AG08395 (cell line): ENCODE data around the gene UPF1.

Experiments used
- DNase-seq: peaks from one replicate; pipeline ENCODE4 v3.0.0; 2012; ENCODE audit warnings: mixed read lengths, low spot score

The UPF1 gene

DNA sequence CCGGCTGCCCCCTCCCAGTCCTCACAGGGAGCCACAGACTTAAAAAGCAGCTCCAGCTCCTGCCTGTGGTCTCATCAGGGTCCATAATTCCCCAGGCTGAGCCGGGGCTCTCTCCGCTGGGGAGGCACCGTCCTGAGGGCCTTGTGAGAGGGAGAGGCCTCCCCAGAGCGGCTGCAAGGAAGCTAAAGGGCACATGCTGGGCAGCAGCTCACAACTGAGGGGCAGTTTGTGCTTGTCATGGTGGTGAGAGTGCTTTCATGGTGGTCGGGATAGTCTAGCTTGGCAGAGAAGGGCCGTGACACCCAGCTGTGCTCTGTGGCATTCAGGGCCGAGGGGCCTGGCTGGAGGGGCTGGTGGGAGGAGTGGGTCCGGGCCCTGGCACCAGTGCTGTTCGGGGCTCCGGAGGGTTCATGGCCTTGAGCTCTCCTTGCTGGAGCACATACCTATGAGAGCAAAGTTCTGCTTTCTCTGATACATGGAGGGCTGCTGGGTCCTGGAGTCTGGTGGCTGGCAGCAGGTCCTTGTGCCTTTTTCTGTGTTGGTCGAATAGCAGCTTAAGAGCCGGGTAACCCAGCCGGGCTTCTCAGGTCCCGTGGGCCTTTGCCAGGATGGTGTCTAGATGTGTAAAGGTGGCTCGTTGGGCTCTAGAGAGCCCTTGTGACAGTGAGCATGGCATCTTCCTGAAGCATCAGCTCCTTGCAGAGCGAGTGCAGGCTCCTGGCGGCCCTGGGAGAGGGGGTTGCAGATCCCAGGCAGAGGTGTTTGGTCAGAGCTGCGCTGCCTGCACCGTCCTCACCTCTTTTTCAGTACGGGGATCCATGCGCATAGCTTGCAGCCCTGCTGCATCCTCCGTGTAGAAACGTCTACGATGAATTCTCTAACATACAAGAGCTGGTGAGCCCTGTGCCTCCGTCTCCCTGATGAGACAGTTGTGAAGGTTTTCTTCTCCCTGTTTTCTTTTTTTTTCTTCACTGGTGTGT, 8.8 kb downstream of the UPF1 start:
- DNase-seq: no peak

DNA sequence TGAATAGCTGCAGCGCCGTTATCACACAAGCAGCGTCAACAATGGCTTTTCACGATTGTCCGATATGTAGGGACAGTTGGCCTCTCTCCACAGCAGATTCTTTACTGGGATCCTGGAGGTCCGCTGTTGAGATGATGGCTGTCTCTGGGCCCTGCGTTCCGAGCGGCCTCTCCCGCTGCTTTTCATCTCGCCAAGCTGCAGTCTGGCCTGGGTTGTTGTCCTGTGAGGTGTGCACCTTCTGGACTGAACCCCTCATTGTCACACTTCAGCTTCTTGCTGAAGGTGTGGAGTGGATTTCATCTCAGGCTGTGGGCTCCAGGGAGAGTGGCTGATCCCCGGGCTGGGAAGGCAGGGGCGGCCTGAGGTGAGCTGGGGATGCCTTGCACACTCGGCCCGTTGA, 9.6 kb downstream of the UPF1 start:
- DNase-seq: no peak

GRCh38 chr19:18842166-18842565, 10.4 kb downstream of the UPF1 start:
- no peak for DNase-seq

DNA sequence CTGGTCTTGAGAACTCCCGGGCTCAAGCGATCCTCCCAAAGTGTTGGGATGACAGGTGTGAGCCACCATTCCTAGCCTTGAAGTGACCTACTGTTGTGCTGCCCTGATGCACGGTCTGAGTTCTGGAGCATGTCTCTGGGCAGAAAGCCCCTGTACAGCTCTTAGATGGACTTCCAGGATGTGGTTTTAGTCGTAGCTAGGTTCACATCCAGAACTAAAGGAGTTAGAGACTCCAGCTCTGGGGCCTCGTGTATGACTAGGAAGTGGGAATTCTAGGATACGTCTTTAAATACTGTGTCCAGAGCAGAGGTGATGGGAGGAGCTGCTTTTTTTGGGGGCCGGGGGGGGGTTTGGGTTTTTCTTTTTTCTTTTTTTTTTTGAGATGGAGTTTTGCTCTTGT, 12.2 kb downstream of the UPF1 start:
- DNase-seq: no peak

DNA sequence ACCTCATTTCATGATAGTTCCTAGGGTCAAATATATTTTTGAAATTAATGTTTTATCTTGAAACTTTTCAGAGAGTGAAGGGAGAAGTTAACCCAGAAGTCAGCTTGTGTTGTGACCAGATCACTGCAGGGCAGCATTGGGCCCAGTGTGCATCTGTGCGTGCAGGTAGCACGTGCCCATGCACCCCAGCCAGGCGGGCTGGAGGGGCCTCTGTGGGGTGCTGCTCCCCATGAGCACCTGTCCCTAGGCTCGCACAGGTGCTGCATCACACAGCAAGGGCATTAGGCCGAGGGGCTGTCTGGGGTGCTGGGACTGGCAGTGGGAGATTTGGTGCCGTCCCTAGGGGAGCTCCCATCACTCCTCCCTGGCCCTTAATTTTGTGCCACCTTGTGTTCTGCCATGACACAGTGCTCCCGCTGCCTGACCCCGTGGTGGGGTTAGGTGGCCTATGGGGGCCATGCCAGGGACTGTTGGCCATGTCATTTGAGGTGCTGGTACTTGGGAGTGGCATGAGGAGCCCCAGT, 13.1 kb downstream of the UPF1 start:
- no peak for DNase-seq

DNA sequence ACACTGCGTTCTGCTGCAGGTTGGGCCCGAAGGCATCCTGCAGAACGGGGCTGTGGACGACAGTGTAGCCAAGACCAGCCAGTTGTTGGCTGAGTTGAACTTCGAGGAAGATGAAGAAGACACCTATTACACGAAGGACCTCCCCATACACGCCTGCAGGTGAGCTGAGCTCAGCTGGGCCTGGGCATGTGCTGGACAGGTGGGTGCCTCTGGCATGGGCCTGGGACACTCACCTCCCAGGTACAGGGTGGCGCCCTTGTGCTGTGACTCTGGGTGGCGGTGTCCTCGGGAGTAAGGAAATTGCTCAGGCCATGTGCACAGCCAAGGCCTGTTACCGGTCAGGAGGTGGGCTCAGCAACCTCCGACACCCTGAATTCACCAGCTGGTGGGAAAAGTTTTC, 14.2 kb downstream of the UPF1 start:
- DNase-seq: no peak

- peak; percentile 84 for DNase-seq
Measured at GRCh38 chr19:18846862-18847548, 15.2 kb downstream of the UPF1 start.

DNA sequence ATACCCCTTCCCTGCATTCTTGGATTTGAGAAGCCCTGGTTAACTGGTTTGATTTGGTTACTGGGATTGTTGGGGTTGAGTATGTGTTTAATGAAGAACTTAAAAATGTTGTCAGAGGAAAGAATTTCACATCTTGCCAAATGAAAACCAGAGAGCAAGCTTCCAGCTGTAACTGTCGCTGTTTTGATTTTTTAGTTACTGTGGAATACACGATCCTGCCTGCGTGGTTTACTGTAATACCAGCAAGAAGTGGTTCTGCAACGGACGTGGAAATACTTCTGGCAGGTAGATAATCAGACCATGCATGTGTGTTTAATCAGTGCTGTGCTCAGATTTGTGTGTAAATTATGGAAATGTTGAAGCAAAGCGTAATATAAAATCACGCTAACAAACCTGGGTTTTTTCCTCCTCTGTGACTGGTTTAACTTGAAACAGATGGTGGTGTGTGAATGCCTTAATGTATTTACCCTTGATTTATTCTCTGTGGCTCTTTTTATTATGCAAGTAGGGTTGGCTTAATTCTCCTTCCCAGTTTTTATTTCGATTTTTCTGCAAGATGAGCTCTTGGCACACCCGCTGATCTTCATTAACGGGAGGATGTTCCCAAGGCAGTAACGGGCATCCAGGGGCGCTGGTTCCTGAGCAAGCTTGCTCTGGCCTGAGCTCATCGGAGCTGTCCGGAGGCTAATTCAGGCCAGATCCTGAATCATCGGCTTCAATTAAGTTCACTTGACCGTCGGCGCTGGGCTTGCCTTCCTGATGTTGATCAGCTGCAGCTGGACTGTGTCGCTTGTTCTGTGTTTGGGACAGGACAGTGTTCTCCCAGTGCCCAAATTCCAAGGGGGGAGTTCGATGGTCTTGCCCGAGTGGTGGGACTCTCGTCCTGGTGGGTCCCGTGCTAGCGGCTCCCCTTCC, 16.0 kb downstream of the UPF1 start:
- peak; percentile 80 for DNase-seq

DNA sequence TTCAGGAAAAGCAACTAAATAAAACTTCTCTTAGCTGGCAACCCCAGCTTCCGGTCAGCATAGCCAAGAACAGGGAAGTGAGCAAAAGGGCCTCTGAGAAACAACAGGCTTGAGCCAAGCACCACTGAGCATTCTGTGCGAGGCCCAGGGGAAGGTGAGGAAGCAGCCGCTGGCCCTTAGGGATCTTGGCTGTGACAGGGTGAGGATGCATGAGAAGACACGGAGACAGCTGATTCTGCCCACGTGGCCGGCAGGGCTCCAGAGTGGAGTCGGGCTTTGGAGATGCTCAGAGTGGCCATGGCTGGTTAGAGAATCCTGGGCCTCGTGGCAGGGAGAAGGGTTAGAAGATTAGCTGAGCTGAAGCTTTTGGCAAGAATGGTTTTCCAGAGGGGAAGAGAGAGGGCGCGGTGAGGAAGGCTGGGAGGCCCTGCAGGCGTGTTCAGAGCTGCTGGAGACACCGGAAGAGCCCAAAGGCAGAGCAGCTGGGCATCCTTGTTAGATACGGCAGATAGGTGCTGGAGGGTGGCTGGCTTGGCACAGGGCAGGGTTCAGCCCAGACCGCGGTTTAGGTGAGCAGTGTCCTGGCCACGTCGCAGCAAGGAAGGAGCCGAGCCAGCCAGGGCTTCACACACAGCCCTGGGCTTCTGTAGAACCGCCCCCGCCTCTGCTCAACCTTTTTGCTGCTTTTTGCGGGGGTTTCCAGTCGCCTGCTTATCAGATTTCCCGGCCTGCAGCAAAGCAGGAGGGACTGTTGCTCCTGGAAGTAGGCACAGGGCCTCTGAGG, 17.3 kb downstream of the UPF1 start:
- DNase-seq: peak; percentile 80

DNA sequence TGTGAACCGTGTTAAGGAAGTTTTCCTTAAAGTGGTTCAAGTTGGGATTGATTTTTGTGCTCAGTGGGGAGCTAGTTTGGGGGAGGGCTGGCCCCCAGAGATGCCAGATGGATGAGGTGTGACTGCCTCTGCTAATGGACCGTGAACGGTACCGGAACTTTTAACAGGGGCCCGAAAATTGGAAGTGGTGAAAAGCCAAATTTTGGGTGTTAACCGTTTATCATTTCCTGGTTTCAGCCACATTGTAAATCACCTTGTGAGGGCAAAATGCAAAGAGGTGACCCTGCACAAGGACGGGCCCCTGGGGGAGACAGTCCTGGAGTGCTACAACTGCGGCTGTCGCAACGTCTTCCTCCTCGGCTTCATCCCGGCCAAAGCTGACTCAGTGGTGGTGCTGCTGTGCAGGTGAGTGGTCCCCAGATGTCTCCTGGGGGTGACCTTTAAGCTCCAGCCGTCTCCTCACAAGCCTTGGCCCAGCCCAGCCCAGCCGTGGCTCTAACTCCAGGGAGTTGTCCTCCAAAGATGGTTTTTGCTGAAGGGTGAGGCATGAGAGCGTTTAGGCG, 18.2 kb downstream of the UPF1 start:
- no peak for DNase-seq

DNA sequence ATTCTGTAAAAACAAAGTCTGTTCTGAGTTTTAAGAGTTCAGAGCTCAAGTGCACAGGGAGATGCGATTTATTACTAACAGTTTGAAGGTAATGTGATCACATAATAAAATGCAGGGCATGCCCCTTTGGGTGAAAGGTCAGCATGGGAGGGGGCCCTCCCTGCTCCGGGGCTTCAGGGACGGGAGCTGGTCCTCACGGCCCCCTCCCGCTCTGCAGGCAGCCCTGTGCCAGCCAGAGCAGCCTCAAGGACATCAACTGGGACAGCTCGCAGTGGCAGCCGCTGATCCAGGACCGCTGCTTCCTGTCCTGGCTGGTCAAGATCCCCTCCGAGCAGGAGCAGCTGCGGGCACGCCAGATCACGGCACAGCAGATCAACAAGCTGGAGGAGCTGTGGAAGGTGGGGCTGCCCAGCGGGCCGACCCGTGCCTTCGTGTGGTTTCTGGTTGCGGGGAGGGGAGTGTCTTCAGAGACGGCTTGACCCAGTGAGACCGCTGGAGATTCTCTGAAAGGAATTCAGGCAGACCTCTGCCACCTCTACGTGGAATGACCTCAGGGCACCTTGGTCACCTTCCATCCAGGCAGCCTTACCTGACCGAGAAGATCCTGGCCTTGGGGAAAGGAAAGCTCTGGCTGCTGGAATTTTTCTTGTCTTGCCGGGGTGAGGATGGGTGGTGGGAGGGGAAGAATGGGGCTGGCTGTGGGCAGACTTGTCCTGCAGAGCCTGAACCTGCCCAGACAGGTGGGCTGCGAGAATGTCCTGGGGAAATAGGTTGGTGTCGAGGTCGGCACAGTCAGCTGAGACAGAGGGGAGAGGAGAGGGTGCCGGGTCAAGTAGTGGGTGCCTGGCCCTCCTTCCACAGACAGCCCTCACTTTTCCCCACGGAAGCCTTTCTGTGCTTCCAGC, 19.0 kb downstream of the UPF1 start:
- no peak for DNase-seq

DNA sequence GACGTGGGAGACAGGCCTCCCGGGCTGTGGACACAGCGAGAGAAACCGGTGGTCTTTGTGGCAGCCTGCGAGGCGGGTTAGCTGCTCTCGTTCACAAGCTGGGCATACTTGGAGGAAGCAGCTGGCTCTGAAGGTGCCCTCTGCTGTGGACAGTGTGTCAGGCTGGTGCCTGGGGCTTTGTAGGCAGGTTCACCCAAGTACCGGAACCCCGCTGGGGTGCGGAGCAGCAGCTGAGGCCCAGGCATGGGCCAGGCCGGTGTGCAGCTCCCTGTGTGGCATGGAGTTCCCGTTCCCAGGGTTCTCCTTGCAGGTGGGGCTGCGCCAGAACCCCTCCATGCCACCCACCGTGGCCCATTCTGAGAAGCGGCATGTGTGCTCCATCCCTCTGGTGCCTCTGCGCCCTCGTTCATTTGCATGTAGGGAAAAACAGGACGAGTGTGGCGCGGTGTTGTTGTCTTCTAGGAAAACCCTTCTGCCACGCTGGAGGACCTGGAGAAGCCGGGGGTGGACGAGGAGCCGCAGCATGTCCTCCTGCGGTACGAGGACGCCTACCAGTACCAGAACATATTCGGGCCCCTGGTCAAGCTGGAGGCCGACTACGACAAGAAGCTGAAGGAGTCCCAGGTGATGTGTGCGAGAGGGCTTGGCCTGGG, 20.0 kb downstream of the UPF1 start:
- no peak for DNase-seq

DNA sequence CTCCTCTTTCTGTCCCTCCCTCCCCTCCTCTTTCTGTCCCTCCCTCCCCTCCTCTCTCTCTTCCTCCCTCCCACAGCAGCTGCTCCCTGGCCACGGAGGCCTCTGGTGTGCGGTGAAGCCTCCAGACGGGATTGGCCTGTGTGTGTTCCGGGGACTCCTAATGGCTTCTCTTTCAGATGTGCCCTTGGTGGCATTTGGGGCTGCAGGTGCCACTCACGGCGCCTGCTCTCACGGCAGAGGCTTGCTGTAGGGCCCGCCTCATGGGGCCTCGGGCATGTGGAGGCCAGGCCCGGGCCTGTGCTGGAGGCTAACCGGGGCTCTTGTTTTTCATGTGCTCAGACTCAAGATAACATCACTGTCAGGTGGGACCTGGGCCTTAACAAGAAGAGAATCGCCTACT, 20.9 kb downstream of the UPF1 start:
- DNase-seq: no peak

DNA sequence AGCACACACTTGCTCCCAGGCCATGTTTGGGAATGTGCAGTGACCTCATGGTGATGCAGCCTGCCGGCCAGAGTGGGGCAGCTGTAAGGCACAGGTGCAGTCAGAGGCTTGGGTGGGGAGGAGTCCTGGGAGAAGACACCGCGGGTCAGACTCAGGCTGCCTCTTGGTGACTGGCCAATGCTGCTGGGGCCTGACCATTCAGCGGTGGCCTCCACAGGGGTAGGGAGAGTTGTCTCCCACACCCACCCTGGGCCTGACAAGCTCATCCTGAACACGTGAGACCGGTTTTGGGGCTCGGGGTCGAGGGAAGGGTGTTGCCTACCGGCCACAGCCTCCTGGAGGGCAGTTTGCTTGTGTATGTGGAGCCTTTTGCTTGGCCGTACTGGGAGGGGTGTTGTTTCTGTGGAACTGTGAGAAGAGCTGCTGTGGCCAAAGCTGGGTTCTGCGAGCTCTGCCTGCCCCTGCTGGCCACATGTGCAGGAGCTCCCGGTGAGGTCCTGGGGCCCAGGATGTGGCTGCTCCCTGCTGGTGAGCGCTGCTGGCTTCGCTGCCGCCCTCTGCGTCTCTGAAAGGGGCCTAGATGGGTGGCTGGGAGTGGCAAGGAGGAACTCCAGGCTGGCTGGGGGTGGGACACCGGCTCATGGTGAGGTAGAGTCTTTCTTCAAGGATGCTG, 22.1 kb downstream of the UPF1 start:
- DNase-seq: no peak

GRCh38 chr19:18854982-18855381, 23.2 kb downstream of the UPF1 start:
- no peak for DNase-seq

DNA sequence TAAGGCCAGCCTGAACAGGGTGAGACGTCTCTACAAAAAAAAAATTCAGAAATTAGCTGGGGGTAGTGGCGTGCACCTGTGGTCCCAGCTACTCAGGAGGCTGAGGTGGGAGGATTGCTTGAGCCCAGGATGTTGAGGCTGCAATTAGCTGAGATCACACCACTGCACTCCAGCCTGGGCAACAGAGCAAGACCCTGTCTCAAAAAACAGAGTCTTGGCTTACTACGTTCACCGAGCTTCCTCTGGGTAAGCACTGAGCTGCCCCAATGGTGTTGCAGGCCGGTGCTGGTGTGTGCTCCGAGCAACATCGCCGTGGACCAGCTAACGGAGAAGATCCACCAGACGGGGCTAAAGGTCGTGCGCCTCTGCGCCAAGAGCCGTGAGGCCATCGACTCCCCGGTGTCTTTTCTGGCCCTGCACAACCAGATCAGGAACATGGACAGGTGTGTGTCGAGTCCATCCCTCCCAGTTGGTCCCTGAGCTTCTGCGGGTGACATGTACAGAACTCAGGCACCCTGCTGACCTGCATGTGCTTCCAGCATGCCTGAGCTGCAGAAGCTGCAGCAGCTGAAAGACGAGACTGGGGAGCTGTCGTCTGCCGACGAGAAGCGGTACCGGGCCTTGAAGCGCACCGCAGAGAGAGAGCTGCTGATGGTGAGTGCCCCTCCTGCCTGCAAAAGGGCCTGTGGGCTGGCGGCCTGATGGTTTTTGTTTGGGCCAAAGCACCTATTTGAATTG, 24.1 kb downstream of the UPF1 start:
- DNase-seq: no peak

DNA sequence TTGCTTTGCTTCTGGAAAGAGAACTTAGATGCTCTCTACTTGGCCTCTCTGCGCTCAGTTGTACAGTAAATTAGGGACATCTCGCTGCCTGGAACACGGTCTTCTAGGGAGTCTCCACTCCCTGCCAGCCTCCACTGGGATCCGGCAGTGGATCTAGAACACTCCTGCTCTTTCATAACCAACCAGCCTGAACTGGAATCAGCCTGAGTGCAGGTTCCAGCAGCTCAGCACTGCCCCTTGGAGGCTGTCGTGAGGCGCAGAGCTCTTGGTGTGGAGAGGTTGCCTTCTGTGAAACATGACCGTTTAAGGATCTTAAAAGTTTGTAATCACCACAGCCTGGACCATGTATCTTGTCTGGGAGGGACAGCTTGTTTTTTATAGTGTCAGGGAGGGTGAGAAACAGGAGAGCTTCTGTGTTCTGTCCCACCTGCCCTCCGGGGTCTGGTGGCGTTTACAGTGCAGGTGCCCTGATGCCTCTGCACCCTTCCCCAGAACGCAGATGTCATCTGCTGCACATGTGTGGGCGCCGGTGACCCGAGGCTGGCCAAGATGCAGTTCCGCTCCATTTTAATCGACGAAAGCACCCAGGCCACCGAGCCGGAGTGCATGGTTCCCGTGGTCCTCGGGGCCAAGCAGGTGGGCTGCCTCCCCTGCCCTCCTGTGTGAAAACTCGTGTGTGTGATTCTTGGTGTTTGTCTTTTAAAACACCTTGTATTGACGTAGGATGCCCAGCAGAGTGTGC, 24.8 kb downstream of the UPF1 start:
- DNase-seq: peak; percentile 52
